Stimulated activated naive CD8-positive, alpha-beta T cell treated with anti-CD3 and anti-CD28 coated beads, Interleukin-15, Interleukin-2, amounts not matched to agents 100 U/mL and 50 U/mL, for 24 hours (primary cell): ENCODE data around the gene EPAS1.
A peak's percentile ranks its signal among the peaks of the same experiment; 100 is the strongest.

Experiments
- ATAC-seq: fragments of 150-1000 bp; cut with Tn5 transposase; one replicate; pipeline ENCODE4 v1.10.0; 2021
- DNase-seq: peaks from one replicate; pipeline ENCODE4 v3.0.0; 2021

EPAS1 gene

GRCh38 chr2:46364797-46365457 is 67.7 kb downstream of the EPAS1 start:
- no peak for ATAC-seq
- no peak for DNase-seq

- ATAC-seq (no peak), DNase-seq (no peak)
Observed at GRCh38 chr2:46365913-46366667, 68.9 kb downstream of the EPAS1 start.

- no peak for ATAC-seq
- DNase-seq = no peak
Observed at GRCh38 chr2:46366668-46367052, 69.5 kb downstream of the EPAS1 start.

GRCh38 chr2:46367286-46367685 is 70.1 kb downstream of the EPAS1 start:
- DNase-seq = no peak
- ATAC-seq = no peak

GRCh38 chr2:46368401-46368800 is 71.2 kb downstream of the EPAS1 start:
- no peak for ATAC-seq
- no peak for DNase-seq

- DNase-seq (no peak), ATAC-seq (peak; percentile 66)
Observed at GRCh38 chr2:46369783-46370182, 72.6 kb downstream of the EPAS1 start.

GRCh38 chr2:46371854-46372253 is 74.6 kb downstream of the EPAS1 start:
- ATAC-seq (no peak), DNase-seq (no peak)

GRCh38 chr2:46372475-46372874 is 75.3 kb downstream of the EPAS1 start:
- no peak for ATAC-seq
- DNase-seq = no peak

- DNase-seq (no peak), ATAC-seq (no peak)
Observed at GRCh38 chr2:46373238-46373637, 76.0 kb downstream of the EPAS1 start.

- ATAC-seq (no peak), DNase-seq (no peak)
Observed at GRCh38 chr2:46375566-46376125, 78.4 kb downstream of the EPAS1 start.

GRCh38 chr2:46376586-46376985 is 79.4 kb downstream of the EPAS1 start:
- DNase-seq (no peak), ATAC-seq (no peak)

- DNase-seq (no peak), ATAC-seq (no peak)
Observed at GRCh38 chr2:46377101-46377581, 79.9 kb downstream of the EPAS1 start.

GRCh38 chr2:46377666-46378560 is 80.7 kb downstream of the EPAS1 start:
- ATAC-seq (no peak), DNase-seq (no peak)

- ATAC-seq (no peak), DNase-seq (no peak)
Observed at GRCh38 chr2:46378616-46379015, 81.4 kb downstream of the EPAS1 start.

- ATAC-seq (no peak), DNase-seq (no peak)
Observed at GRCh38 chr2:46379213-46380037, 82.2 kb downstream of the EPAS1 start.

- DNase-seq (no peak), ATAC-seq (no peak)
Observed at GRCh38 chr2:46380038-46380940, 83.1 kb downstream of the EPAS1 start.

GRCh38 chr2:46381263-46381849 is 84.1 kb downstream of the EPAS1 start:
- ATAC-seq = no peak

GRCh38 chr2:46381871-46382270 is 84.7 kb downstream of the EPAS1 start:
- DNase-seq = no peak
- no peak for ATAC-seq

More at GRCh38 chr2:46381263-46381849, 84.1 kb downstream of the EPAS1 start:
- DNase-seq = no peak

- ATAC-seq (no peak), DNase-seq (no peak)
Observed at GRCh38 chr2:46382331-46383112, 85.3 kb downstream of the EPAS1 start.
